Measurements from ENCODE around the gene RAPH1. TPM values are rescaled to one million over a fixed set of nuclear protein-coding genes. Genes with fewer than 3 reads are reported as not detected.
"Not testable (repeated sequence)": the region's sequence is repeated elsewhere in the genome, so short reads cannot be mapped to it uniquely, and the experiment has no call there.

Gene RAPH1
- total and polyA plus RNA-seq, 2 experiments from 2014 or later, result 38.8 to 83.9 TPM

DNA sequence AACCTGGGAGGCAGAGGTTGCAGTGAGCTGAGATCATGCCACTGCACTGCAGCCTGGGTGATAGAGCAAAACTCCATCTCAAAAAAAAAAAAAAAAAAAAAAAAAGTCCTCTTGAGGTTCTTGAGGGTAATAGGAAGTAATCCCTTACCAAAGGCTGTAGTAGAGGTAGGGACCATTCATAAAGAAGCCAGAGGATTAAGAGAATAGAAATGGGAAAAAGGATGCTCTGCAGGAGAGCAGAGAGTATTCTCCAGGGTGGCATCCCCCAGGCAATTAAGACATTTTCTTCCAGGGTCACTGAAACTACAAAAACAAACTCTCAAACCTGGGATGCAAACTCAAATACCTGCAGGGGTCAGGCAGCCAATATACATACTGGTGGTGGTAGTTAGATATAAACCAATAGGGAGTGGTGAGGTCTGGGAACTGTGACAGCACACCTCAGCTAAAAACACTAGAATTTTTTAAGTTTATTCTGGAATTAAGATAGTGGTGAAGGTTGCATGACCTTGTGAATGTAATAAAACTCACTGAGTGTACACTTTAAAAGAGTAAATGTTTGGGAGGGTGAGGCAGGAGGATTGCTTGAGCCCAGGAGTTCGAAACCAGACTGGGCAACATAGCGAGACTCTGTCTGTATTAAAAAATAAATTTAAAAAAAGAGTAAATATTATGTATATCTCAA is 24.7 kb downstream of the RAPH1 start:
- Histone ChIP-seq H3K4me3 (no peak overlapping the region), H4K20me1 (ENCODE audit: insufficient read depth) (peaks cover 66% of the 10 kb centered on the region), H3K4me1 (ENCODE audit: insufficient read depth) (peaks cover 27% of the 10 kb centered on the region), H3K79me2 (ENCODE audit: insufficient read depth) (peaks cover 99% of the 10 kb centered on the region), H3K9me2 (ENCODE audit: insufficient read depth) (no peaks in the 10 kb centered on the region), H3K27me3 (replicated peaks; ENCODE audit: insufficient read depth) (no peaks in the 10 kb centered on the region), H3K4me2 (ENCODE audit: unreplicated experiment) (peak overlapping the region; percentile 5), H3K36me3 (ENCODE audit: low read depth) (peaks cover 12% of the 10 kb centered on the region), H2AFZ (no peak overlapping the region), H3K9me3 (ENCODE audit: low read depth) (no peaks in the 10 kb centered on the region), H3K27ac (no peak overlapping the region), H3F3A (ENCODE audit: insufficient read depth) (peaks cover 60% of the 10 kb centered on the region), H3K9ac (no peak overlapping the region)
- 97% methylated on average over 2 of the region's 2 CpGs for WGBS, 2 experiments (ENCODE audit: low coverage in 1 of 2, low lambda C conversion rate in 2 of 2, missing lambda C conversion rate in 2 of 2)
- DNase-seq, result no peak
- TF ChIP-seq EZH2phosphoT487 (IDR thresholded peaks at IDR 0.05; ENCODE audit: insufficient read depth, low read depth) (no peak), EZH2 (IDR thresholded peaks at IDR 0.05; ENCODE audit: insufficient read depth, poor library complexity, severe bottlenecking) (no peak)
- in situ Hi-C loops (cut with MboI), result no loop called here

GRCh38 chr2:203503460-203503859 is 31.6 kb downstream of the RAPH1 start:
- peaks cover 99% of the 10 kb centered on the region for H3K79me2 ChIP-seq (ENCODE audit: insufficient read depth)
- H3K27ac ChIP-seq; H3K9me2 ChIP-seq (ENCODE audit: insufficient read depth); in situ Hi-C loops (cut with MboI); H3K9ac ChIP-seq; H3K27me3 ChIP-seq (replicated peaks; ENCODE audit: insufficient read depth); H2AFZ ChIP-seq; H3K4me2 ChIP-seq (ENCODE audit: unreplicated experiment); H3K9me3 ChIP-seq (ENCODE audit: low read depth); H3K4me1 ChIP-seq (ENCODE audit: insufficient read depth); H3K4me3 ChIP-seq; DNase-seq: not testable (repeated sequence)
- peaks cover 48% of the 10 kb centered on the region for H3K36me3 ChIP-seq (ENCODE audit: low read depth)
- 100% methylated on average over 1 of the region's 1 CpG for WGBS, 2 experiments (ENCODE audit: low coverage in 1 of 2, low lambda C conversion rate in 2 of 2, missing lambda C conversion rate in 2 of 2)
- peaks cover 62% of the 10 kb centered on the region for H4K20me1 ChIP-seq (ENCODE audit: insufficient read depth)
- H3F3A ChIP-seq (ENCODE audit: insufficient read depth), result peaks cover 69% of the 10 kb centered on the region

DNA sequence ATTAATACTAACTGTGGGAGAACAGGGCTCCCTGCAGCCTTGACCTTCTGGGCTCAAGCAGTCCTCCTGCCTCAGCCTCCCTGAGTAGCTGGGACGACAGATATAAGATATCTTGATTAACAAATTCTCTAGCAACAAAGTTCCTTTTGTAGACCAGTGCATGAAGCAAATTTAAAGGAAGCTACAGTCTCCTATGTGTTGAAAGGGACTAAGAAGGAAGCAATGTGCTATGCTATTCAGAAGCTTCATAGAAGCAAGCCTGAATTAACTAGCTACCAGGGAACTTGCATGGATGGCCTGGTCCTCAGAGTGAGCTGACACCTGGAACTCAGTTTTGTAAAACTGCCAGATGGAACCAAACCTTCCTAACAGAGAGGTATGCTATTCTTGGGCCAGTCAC is 33.2 kb downstream of the RAPH1 start:
- in situ Hi-C loops (cut with MboI), result no loop called here
- Histone ChIP-seq H2AFZ (no peak overlapping the region), H3K36me3 (ENCODE audit: low read depth) (peaks cover 47% of the 10 kb centered on the region; the same call in 1 of the 2 replicates), H3K9me3 (ENCODE audit: low read depth) (no peaks in the 10 kb centered on the region), H3K9ac (no peak overlapping the region), H3K4me2 (ENCODE audit: unreplicated experiment) (no peak overlapping the region), H3F3A (ENCODE audit: insufficient read depth) (peaks cover 74% of the 10 kb centered on the region), H3K79me2 (ENCODE audit: insufficient read depth) (peaks cover 99% of the 10 kb centered on the region), H3K9me2 (ENCODE audit: insufficient read depth) (no peaks in the 10 kb centered on the region), H3K4me3 (no peak overlapping the region), H3K27ac (no peak overlapping the region), H3K27me3 (replicated peaks; ENCODE audit: insufficient read depth) (no peaks in the 10 kb centered on the region), H4K20me1 (ENCODE audit: insufficient read depth) (peaks cover 57% of the 10 kb centered on the region), H3K4me1 (ENCODE audit: insufficient read depth) (peaks cover 24% of the 10 kb centered on the region)
- 95 to 100% methylated on average over 1 of the region's 1 CpG for WGBS, 2 experiments (ENCODE audit: low coverage in 1 of 2, low lambda C conversion rate in 2 of 2, missing lambda C conversion rate in 2 of 2)
- no peak for DNase-seq
- TF ChIP-seq EZH2phosphoT487 (IDR thresholded peaks at IDR 0.05; ENCODE audit: insufficient read depth, low read depth), result no peak
- no peak for TF ChIP-seq EZH2 (IDR thresholded peaks at IDR 0.05; ENCODE audit: insufficient read depth, poor library complexity, severe bottlenecking)

DNA sequence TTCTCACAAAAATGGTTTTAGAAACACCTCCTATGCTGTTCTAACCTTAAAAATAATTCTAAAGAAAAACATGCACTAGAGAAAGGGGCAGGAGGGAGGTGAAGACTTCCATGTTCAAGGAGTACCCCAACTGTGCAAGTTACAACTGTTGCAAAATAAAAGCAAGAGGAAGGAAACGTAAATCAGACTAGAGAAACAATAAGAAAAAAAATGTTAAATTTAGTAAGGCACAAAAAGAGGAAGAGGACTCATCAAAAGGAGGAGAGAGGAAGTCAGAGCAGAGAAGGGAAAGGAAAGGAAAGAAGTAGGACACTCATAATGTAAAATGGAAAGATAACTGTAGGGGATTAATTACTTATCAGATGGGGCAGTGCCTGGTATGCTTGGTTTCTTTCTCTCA is 34.1 kb downstream of the RAPH1 start:
- no peaks in the 10 kb centered on the region for H3K9me3 ChIP-seq (ENCODE audit: low read depth)
- H3K79me2 ChIP-seq (ENCODE audit: insufficient read depth), result peaks cover 100% of the 10 kb centered on the region
- WGBS, 2 experiments (ENCODE audit: low coverage in 1 of 2, low lambda C conversion rate in 2 of 2, missing lambda C conversion rate in 2 of 2), result 94 to 100% methylated on average over 1 of the region's 1 CpG
- no peak overlapping the region for H2AFZ ChIP-seq
- H4K20me1 ChIP-seq (ENCODE audit: insufficient read depth), result peaks cover 58% of the 10 kb centered on the region
- DNase-seq, result no peak
- H3K4me1 ChIP-seq (ENCODE audit: insufficient read depth), result peaks cover 34% of the 10 kb centered on the region
- no peak overlapping the region for H3K9ac ChIP-seq
- H3K27me3 ChIP-seq (replicated peaks; ENCODE audit: insufficient read depth), result no peaks in the 10 kb centered on the region
- H3K4me3 ChIP-seq, result no peak overlapping the region
- H3K4me2 ChIP-seq (ENCODE audit: unreplicated experiment), result no peak overlapping the region
- no peaks in the 10 kb centered on the region for H3K9me2 ChIP-seq (ENCODE audit: insufficient read depth)
- in situ Hi-C loops (cut with MboI), result no loop called here
- H3F3A ChIP-seq (ENCODE audit: insufficient read depth), result peaks cover 79% of the 10 kb centered on the region
- H3K27ac ChIP-seq, result no peak overlapping the region
- TF ChIP-seq EZH2 (IDR thresholded peaks at IDR 0.05; ENCODE audit: insufficient read depth, poor library complexity, severe bottlenecking) (no peak), EZH2phosphoT487 (IDR thresholded peaks at IDR 0.05; ENCODE audit: insufficient read depth, low read depth) (no peak)
- H3K36me3 ChIP-seq (ENCODE audit: low read depth), result peaks cover 51% of the 10 kb centered on the region; the same call in 1 of the 2 replicates

All from GM23248 (cell line).